ENCODE data around the gene MEGF6.

The MEGF6 gene

GRCh38 chr1:3611170-3612019 lies at the start of gene MEGF6:
MEGF6 (minus strand) TSS chr1:3611508; CDS start chr1:3611268, 240 bp downstream.
- Histone ChIP-seq H3K4me1 (ENCODE audit: control insufficient read depth in 2 of 2, insufficient read depth in 2 of 2, low read length in 2 of 2) (peaks cover 2 to 5% of the 10 kb centered on the region in 2 donors), H3K9me3 (ENCODE audit: control insufficient read depth in 2 of 2, low read length in 2 of 2) (no peaks in the 10 kb centered on the region), H3K27ac (ENCODE audit: low read depth in 2 of 2, low read length in 2 of 2) (no peak within 1 kb of the TSS), H3K36me3 (ENCODE audit: control insufficient read depth in 2 of 2, insufficient read depth in 2 of 2, low read length in 2 of 2) (no peaks in the 10 kb centered on the region), H3K27me3 (ENCODE audit: control insufficient read depth in 2 of 2, insufficient read depth in 2 of 2, low read length in 2 of 2) (peaks cover 8 to 18% of the 10 kb centered on the region in 2 donors), H3K4me3 (ENCODE audit: low read length in 2 of 2) (peak within 1 kb of the TSS in 1 of 2 donors; percentile 27), H3K9ac (ENCODE audit: low read depth in 1 of 2, low read length in 2 of 2) (no peak within 1 kb of the TSS)

- Histone ChIP-seq H3K4me1 (ENCODE audit: control insufficient read depth in 2 of 2, insufficient read depth in 2 of 2, low read length in 2 of 2) (no peaks in the 10 kb centered on the region), H3K4me3 (ENCODE audit: low read length in 2 of 2) (no peak overlapping the region), H3K9ac (ENCODE audit: low read depth in 1 of 2, low read length in 2 of 2) (no peak overlapping the region), H3K9me3 (ENCODE audit: control insufficient read depth in 2 of 2, low read length in 2 of 2) (no peaks in the 10 kb centered on the region), H3K27me3 (ENCODE audit: control insufficient read depth in 2 of 2, insufficient read depth in 2 of 2, low read length in 2 of 2) (peaks cover 2 to 7% of the 10 kb centered on the region in 2 donors), H3K27ac (ENCODE audit: low read depth in 2 of 2, low read length in 2 of 2) (no peak overlapping the region), H3K36me3 (ENCODE audit: control insufficient read depth in 2 of 2, insufficient read depth in 2 of 2, low read length in 2 of 2) (no peaks in the 10 kb centered on the region)
Measured at GRCh38 chr1:3660704-3661103, 49.4 kb upstream of the MEGF6 start.

GRCh38 chr1:3659093-3659492 lies 47.8 kb upstream of the MEGF6 start:
- Histone ChIP-seq H3K4me1 (ENCODE audit: control insufficient read depth in 2 of 2, insufficient read depth in 2 of 2, low read length in 2 of 2) (no peaks in the 10 kb centered on the region), H3K9ac (ENCODE audit: low read depth in 1 of 2, low read length in 2 of 2) (no peak overlapping the region), H3K27me3 (ENCODE audit: control insufficient read depth in 2 of 2, insufficient read depth in 2 of 2, low read length in 2 of 2) (peaks cover 9 to 13% of the 10 kb centered on the region in 2 donors)

GRCh38 chr1:3658231-3658615 lies 46.9 kb upstream of the MEGF6 start:
- Histone ChIP-seq H3K36me3 (ENCODE audit: control insufficient read depth in 2 of 2, insufficient read depth in 2 of 2, low read length in 2 of 2) (no peaks in the 10 kb centered on the region), H3K27me3 (ENCODE audit: control insufficient read depth in 2 of 2, insufficient read depth in 2 of 2, low read length in 2 of 2) (peaks cover 15 to 18% of the 10 kb centered on the region in 2 donors)

More at GRCh38 chr1:3659093-3659492, 47.8 kb upstream of the MEGF6 start:
- no peaks in the 10 kb centered on the region for H3K36me3 ChIP-seq (ENCODE audit: control insufficient read depth in 2 of 2, insufficient read depth in 2 of 2, low read length in 2 of 2)
- H3K9me3 ChIP-seq (ENCODE audit: control insufficient read depth in 2 of 2, low read length in 2 of 2), result no peaks in the 10 kb centered on the region
- no peak overlapping the region for H3K4me3 ChIP-seq (ENCODE audit: low read length in 2 of 2)
- no peak overlapping the region for H3K27ac ChIP-seq (ENCODE audit: low read depth in 2 of 2, low read length in 2 of 2)

GRCh38 chr1:3657578-3658230 lies 46.4 kb upstream of the MEGF6 start:
- Histone ChIP-seq H3K9ac (ENCODE audit: low read depth in 1 of 2, low read length in 2 of 2) (no peak overlapping the region), H3K4me1 (ENCODE audit: control insufficient read depth in 2 of 2, insufficient read depth in 2 of 2, low read length in 2 of 2) (no peaks in the 10 kb centered on the region), H3K27me3 (ENCODE audit: control insufficient read depth in 2 of 2, insufficient read depth in 2 of 2, low read length in 2 of 2) (peaks cover 17 to 20% of the 10 kb centered on the region in 2 donors), H3K4me3 (ENCODE audit: low read length in 2 of 2) (no peak overlapping the region), H3K9me3 (ENCODE audit: control insufficient read depth in 2 of 2, low read length in 2 of 2) (no peaks in the 10 kb centered on the region), H3K27ac (ENCODE audit: low read depth in 2 of 2, low read length in 2 of 2) (no peak overlapping the region), H3K36me3 (ENCODE audit: control insufficient read depth in 2 of 2, insufficient read depth in 2 of 2, low read length in 2 of 2) (no peaks in the 10 kb centered on the region)

More at GRCh38 chr1:3658231-3658615, 46.9 kb upstream of the MEGF6 start:
- no peak overlapping the region for H3K9ac ChIP-seq (ENCODE audit: low read depth in 1 of 2, low read length in 2 of 2)
- H3K27ac ChIP-seq (ENCODE audit: low read depth in 2 of 2, low read length in 2 of 2), result no peak overlapping the region
- H3K4me3 ChIP-seq (ENCODE audit: low read length in 2 of 2), result no peak overlapping the region
- no peaks in the 10 kb centered on the region for H3K9me3 ChIP-seq (ENCODE audit: control insufficient read depth in 2 of 2, low read length in 2 of 2)
- H3K4me1 ChIP-seq (ENCODE audit: control insufficient read depth in 2 of 2, insufficient read depth in 2 of 2, low read length in 2 of 2), result no peaks in the 10 kb centered on the region

- no peak overlapping the region for H3K9ac ChIP-seq (ENCODE audit: low read depth in 1 of 2, low read length in 2 of 2)
- H3K4me3 ChIP-seq (ENCODE audit: low read length in 2 of 2), result no peak overlapping the region
- no peaks in the 10 kb centered on the region for H3K9me3 ChIP-seq (ENCODE audit: control insufficient read depth in 2 of 2, low read length in 2 of 2)
- H3K4me1 ChIP-seq (ENCODE audit: control insufficient read depth in 2 of 2, insufficient read depth in 2 of 2, low read length in 2 of 2), result peaks cover 2 to 3% of the 10 kb centered on the region in 2 donors
- peaks cover 19 to 22% of the 10 kb centered on the region in 2 donors for H3K27me3 ChIP-seq (ENCODE audit: control insufficient read depth in 2 of 2, insufficient read depth in 2 of 2, low read length in 2 of 2)
- no peak overlapping the region for H3K27ac ChIP-seq (ENCODE audit: low read depth in 2 of 2, low read length in 2 of 2)
- H3K36me3 ChIP-seq (ENCODE audit: control insufficient read depth in 2 of 2, insufficient read depth in 2 of 2, low read length in 2 of 2), result no peaks in the 10 kb centered on the region
Measured at GRCh38 chr1:3657096-3657475, 45.8 kb upstream of the MEGF6 start.

- Histone ChIP-seq H3K36me3 (ENCODE audit: control insufficient read depth in 2 of 2, insufficient read depth in 2 of 2, low read length in 2 of 2) (no peaks in the 10 kb centered on the region), H3K27ac (ENCODE audit: low read depth in 2 of 2, low read length in 2 of 2) (no peak overlapping the region), H3K4me3 (ENCODE audit: low read length in 2 of 2) (no peak overlapping the region), H3K4me1 (ENCODE audit: control insufficient read depth in 2 of 2, insufficient read depth in 2 of 2, low read length in 2 of 2) (peaks cover 2 to 3% of the 10 kb centered on the region in 2 donors), H3K27me3 (ENCODE audit: control insufficient read depth in 2 of 2, insufficient read depth in 2 of 2, low read length in 2 of 2) (peaks cover 19 to 23% of the 10 kb centered on the region in 2 donors), H3K9me3 (ENCODE audit: control insufficient read depth in 2 of 2, low read length in 2 of 2) (no peaks in the 10 kb centered on the region), H3K9ac (ENCODE audit: low read depth in 1 of 2, low read length in 2 of 2) (no peak overlapping the region)
Measured at GRCh38 chr1:3656450-3657095, 45.3 kb upstream of the MEGF6 start.

GRCh38 chr1:3654549-3655281 lies 43.4 kb upstream of the MEGF6 start:
- Histone ChIP-seq H3K36me3 (ENCODE audit: control insufficient read depth in 2 of 2, insufficient read depth in 2 of 2, low read length in 2 of 2) (no peaks in the 10 kb centered on the region), H3K4me3 (ENCODE audit: low read length in 2 of 2) (no peak overlapping the region), H3K27ac (ENCODE audit: low read depth in 2 of 2, low read length in 2 of 2) (no peak overlapping the region), H3K27me3 (ENCODE audit: control insufficient read depth in 2 of 2, insufficient read depth in 2 of 2, low read length in 2 of 2) (peaks cover 26 to 34% of the 10 kb centered on the region in 2 donors), H3K9ac (ENCODE audit: low read depth in 1 of 2, low read length in 2 of 2) (no peak overlapping the region), H3K4me1 (ENCODE audit: control insufficient read depth in 2 of 2, insufficient read depth in 2 of 2, low read length in 2 of 2) (peaks cover 4 to 9% of the 10 kb centered on the region in 2 donors), H3K9me3 (ENCODE audit: control insufficient read depth in 2 of 2, low read length in 2 of 2) (no peaks in the 10 kb centered on the region)

GRCh38 chr1:3653286-3653618 lies 41.9 kb upstream of the MEGF6 start:
- peaks cover 10 to 15% of the 10 kb centered on the region in 2 donors for H3K4me1 ChIP-seq (ENCODE audit: control insufficient read depth in 2 of 2, insufficient read depth in 2 of 2, low read length in 2 of 2)
- H3K27me3 ChIP-seq (ENCODE audit: control insufficient read depth in 2 of 2, insufficient read depth in 2 of 2, low read length in 2 of 2), result peaks cover 26 to 34% of the 10 kb centered on the region in 2 donors
- H3K9me3 ChIP-seq (ENCODE audit: control insufficient read depth in 2 of 2, low read length in 2 of 2), result no peaks in the 10 kb centered on the region
- no peak overlapping the region for H3K9ac ChIP-seq (ENCODE audit: low read depth in 1 of 2, low read length in 2 of 2)
- H3K36me3 ChIP-seq (ENCODE audit: control insufficient read depth in 2 of 2, insufficient read depth in 2 of 2, low read length in 2 of 2), result no peaks in the 10 kb centered on the region
- no peak overlapping the region for H3K27ac ChIP-seq (ENCODE audit: low read depth in 2 of 2, low read length in 2 of 2)
- no peak overlapping the region for H3K4me3 ChIP-seq (ENCODE audit: low read length in 2 of 2)
